ENCODE measurements around the gene TUT7.

- no peak for TF ChIP-seq POLR2A (IDR thresholded peaks at IDR 0.05)
- TF ChIP-seq POLR2AphosphoS5 (IDR thresholded peaks at IDR 0.05), result no peak
Measured at GRCh38 chr9:86282979-86283535, 71.2 kb downstream of the TUT7 start.
